HG02759 (cell line): ENCODE measurements around the gene EXOC4.

Experiments used
- ATAC-seq: cut with Tn5 transposase; IDR thresholded peaks from one replicate; pipeline ENCODE4 v1.9.1; 2021; ENCODE audit warnings: mild to moderate bottlenecking, moderate library complexity; ENCODE audit not compliant: unreplicated experiment

EXOC4 gene

DNA sequence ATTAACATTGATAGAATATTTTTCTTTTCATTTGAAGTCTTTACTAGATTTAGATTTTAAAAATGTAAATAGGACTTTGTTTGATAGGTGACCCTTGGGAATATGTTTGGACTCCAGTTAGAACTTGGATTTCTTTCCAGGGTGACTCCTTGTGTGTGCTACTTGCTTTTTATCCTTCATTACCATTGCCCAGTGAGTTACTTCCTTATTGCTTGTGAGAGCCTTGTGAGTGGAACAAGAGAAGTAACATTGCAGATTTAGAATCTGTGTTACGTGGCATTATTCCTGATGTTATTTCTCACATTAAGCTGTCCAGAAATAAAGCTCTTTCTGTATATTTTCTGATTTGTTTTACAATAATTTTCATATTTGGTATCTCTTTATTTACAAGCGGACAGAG is 746.3 kb downstream of the EXOC4 start:
- no peak for ATAC-seq

DNA sequence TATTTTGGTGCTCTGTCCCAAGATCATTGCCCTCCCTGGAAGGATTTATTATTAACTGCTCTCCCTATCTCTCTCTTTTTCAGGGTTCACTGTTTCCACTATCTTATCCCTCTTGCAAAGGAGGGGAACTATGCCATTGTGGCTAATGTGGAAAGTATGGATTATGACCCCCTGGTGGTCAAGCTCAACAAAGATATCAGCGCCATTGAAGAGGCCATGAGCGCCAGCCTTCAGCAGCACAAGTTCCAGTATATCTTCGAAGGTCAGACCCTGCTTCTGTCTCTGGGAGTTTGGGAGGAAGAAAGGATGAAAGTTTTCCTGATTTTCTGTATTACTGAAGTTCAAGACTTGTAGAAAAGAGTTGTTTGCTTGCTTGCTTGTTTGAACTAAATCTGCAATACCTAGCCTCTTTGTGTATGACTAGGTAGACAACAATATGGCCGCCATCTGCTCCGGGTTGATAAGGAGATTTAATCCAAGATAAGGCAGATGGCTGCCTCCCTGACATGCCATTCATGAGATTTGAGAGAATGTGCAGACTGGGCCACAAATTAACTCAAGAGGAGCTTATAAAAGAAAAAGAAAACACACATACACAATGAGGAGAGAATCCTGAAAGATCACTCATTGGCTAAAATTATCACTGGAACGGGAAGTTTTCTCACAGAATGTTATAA is 752.1 kb downstream of the EXOC4 start:
- ATAC-seq, result no peak

DNA sequence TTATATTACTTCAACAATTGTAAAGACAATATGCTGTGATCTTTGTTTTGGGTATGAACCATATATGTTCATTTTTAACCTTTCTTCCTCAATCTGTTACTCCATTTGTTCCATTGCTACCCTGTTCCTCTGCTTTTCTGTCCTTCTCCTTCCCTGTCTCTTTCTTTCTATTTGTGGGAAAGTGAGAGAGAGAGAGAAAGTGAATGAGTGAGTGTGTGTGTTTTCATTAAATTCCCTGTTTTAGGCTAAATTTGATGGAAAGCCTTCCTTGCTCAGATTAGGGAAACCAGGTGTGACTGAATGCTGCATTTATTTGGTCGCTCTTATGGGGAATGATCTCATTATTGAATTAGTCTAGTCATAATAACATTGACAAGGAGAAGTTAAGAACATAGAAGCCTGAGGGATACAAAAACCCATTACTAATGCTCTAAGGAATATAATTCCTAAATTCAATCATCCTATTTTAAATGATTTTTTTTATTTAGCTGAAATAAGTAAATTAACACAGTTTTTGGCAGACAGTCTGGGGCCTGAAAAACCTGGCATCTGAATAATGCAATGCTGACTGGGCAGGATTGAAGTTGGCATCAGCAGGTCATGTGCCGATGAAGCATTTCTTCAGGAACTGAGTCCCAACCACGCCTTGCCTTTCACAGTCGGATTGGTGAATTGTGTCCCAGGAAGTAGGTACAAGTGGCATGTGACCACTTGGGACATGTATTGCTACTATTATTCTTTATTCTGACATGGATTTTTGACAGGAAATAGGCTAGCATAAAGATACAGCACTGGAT is 756.6 kb downstream of the EXOC4 start:
- no peak for ATAC-seq

DNA sequence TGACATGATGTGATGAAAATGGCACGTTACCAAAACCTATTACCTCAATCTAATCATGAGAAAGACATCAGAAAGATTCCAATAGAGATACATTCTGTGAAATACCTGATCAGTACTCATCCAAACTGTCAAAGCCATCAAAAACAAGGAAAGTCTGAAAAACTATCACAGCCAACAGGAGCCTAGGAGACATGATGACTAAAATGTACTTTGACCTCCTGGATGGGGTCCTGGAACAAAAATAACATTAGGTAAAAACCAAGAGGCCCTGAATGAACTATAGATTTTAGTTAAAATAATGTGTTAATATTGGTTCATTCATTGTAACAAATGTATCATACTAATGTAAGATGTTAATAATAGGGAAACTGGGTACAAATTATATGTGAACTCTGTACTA is 760.4 kb downstream of the EXOC4 start:
- no peak for ATAC-seq

DNA sequence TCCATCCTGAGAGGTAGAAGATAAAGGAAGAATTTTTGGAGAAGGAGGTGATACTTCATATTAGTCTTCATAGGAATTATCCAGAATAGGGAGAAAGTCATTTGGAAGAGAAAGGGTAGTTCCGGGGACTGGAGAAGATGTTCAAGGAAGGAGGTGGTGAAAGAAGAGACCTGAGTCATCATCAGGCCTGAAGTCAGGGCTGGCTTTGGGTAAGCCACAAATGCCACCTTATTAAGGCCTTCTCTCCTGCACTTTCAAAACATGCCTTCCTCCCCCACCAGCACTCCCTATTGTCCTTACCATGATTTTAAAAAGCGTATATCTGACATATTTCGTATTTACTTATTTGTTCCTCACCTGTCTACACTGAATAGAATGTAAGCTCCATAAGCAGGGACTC is 762.1 kb downstream of the EXOC4 start:
- no peak for ATAC-seq

DNA sequence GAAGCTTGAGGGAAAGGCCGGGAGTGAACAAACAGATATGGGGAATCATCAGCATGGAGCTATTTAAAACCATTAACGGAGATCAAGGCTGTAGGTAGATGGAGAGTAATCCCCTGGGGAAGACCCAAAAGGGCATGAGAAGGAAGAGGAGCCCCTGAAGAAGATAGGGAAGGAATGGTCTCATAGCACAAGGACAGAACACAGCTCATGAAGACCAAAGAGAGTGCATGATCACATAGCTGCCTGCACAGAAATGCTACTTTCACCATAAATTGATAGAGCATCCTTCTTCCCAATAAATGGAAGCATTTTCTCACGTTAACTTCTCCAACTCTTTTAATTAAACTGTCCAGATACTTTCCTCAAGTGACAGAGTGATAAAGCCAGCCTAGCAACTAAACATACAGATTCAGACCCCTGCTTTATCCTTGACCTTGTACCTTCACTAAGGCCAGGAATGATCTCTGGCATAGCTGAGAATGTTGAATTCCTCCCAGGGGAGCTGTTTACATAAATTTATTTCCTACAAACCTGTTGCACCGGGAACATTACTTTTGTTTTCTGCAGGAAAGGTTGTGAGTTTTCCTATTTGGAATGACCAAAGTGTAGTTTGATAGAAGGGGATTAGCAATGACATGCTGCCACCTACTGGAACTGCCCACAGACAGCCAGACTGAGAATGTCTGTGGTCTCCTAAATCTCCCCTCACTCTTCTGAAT is 763.5 kb downstream of the EXOC4 start:
- no peak for ATAC-seq

DNA sequence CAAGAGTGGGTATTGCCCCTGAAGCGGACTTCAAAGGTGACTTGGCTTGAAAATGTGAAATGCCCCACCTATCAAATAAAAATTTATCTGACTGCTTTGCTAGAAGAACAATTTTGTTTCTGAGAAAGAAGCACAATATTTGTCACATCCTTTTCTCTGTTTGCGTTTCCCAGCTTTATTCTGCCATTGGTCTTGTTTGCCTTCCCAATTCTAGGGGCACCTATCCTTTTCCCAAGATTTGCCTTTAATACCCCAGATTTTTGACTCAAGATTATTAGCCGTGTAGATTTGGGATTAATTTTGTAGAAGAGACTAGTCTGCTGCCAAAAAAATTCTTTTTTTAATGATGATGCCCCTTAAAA is 764.0 kb downstream of the EXOC4 start:
- no peak for ATAC-seq

DNA sequence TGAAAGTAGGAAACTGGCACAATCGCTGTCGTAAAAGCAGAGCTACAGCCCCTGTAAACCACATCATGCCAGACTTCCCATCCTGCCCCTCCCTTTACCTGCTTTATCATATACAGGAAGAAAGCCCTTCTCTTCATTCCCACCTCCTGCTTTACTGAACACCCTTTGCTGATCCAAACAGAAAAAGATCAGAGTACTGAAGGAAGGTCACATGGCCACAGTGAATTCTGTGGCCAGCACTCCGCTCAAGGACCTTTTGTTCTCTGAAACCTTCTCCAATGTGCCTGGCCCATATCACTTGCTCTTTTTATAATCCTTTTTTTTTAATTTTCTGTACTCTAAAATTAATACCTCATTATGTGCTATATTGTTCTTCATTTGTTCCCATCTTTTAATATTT is 765.4 kb downstream of the EXOC4 start:
- no peak for ATAC-seq

DNA sequence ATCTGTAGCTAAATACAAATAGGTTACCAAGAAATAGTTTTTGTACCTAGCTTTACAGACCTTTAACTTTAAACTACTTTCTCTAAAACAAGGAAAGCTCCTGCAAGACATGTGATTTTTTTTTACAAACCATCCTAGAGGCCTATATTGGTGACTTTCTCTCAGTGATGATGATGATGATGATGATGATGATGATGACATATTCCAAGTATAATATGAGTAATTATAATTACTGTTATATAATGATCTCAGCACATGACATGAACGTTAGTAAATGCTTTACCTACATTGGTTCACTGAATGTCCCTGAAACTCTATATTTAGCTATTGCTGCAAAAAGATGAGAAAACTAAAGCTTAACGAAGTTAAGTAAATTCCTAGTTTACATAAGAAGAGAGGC is 766.4 kb downstream of the EXOC4 start:
- no peak for ATAC-seq

DNA sequence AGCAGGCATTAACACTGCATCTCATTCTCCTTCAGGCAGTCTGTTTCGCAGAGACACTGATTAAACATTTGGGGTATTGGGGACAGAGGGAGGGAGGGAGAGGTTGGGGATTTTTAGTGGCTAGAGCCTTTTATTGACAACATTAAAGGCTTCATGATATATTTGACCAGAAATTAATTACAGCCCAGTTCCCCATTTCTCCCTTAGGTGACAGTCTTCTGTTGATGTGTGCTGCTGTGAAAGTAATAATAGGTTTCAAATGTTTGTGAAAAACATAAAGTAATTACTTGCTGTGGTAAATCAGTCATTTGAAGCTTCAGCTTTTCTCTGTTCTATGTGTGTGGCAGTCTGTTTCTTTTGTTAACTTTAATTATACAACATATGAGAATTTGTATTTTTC is 769.0 kb downstream of the EXOC4 start:
- ATAC-seq, result no peak

DNA sequence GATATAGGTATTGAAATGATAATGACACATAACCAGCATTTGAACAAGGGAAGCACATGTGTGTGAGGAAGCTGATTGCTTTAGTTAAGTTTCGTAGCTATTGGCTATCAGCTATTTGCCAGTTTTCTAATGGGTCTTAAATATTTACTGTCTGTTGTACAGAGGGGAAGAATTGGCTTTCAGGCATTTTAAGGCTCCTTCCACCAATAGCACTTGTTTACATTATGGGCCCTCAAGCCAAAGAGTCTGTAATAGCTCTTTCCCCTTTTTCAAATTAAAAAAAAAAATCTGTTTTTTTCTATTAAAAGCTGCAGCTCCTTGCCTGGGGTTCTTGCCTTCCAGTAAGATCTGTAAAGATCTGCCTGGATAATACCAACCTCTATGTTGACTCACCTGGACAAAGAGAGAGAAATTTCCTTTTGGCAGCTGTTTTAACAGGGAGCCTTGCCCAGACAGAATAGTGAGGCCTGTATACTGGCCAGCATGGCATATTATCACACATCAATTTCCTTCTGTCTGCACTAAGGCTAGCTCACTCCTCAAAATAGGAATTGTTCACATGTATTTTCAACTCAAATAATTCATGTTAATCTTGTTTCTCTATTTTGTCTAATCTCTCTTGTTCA is 769.5 kb downstream of the EXOC4 start:
- ATAC-seq, result no peak

DNA sequence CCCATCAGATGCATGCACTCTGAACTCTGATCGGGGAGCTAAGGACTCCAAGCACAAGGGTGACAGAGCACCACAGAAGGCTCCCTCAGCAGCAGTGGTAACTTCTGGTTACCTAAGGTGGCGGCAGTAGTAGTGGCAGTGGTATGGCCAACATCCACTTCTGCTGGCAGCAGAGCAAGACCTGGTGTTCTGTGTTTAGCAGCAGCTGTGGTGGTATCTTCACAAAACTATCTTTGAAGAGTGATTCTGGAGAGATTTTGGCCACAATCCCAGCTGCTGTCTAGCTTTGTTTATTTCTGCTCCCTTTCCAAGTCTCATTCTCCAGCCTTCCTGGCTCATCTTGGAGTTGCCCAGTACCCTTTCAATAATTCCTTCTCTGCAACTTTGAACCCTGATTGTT is 771.9 kb downstream of the EXOC4 start:
- no peak for ATAC-seq

DNA sequence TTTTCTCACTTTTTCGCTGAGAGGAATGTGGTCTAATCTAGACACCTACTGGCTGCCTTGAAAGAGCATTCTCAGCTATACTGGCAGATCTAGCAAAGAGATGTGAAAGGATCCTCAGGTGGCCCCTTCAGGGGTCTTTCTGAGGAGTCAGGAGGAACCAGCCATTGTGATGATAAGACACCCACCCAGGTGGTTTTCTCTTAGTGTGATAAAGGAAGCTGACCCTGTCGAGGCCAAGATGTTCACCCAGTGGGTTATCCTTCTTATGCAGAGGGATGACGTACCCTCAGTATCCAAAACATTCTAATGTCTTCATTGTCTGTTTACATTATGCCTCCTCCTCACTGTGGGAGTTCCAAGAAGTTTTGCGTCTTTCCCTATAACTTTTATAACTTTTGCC is 776.0 kb downstream of the EXOC4 start:
- ATAC-seq, result no peak

DNA sequence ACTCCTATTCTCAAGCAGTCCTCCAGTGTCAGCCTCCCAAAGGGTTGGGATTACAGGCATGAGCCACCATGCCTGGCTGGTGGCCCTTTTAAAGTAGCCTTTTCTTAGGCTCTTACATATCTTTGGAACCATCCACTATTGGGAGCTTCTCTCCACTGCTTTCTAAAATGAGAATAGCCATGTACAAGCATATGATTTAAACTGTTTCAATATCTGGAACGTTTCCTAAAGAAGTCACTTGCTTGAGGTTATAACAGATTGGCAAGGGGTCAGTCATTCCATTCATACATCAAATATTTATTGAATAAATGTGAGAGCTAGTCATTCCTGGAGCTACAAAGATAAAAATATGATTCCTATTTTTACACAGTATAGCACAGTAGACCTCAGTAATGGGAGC is 776.9 kb downstream of the EXOC4 start:
- no peak for ATAC-seq

DNA sequence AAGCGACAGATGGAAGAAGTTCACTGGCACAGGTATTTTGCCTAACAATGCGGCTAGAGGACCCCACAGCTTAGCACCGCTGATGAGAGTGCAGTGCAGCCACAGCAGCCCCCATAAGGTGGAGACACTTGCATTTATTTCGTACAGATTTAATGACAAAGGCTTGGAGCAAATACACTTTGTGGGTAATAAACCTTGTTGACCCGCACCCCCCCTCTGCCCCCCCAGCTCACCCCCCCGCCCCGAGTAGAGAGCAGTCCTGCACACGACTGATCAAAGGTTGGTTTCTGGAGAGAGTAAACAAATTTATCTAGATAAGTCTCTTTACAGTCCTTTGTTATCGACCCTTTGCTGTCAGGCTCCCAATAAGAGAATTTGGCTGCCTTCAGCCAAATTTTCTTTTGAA is 777.6 kb downstream of the EXOC4 start:
- ATAC-seq, result no peak

DNA sequence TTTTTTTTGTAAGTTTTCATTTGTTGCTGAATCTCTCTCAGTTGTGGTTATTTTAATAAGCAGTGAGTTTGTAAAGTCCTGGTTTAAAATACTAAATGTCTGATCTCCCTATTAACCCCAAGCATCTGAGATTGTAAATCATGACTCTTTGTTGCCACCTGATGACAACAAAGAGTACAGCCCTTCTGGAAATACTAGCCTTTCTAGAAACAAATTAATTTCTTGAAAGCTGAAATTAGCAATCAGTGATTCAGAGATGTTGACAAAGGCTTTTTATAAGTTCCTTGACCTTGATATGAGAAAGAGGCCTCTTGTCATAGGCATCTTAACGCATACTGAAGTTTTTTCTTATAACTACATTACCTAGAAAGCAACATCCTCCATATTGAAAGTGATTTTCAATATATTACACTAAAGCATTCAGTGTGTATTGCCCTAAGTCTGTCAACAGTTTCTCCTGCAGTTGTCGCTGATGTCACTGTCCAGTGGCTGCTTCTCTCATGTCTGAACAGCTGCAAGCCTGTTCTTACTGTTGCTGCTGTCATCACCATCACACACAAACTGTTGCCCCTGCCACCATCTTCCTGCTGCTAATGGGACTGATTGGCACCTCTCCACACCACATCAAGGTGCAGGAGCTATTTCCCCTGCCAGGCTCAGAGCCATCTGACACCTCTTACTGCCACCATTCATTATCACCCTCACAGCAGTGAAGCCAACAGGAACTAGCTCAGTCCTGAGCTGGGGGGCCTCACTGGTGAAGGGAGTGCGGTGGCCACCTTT is 779.1 kb downstream of the EXOC4 start:
- ATAC-seq, result no peak

DNA sequence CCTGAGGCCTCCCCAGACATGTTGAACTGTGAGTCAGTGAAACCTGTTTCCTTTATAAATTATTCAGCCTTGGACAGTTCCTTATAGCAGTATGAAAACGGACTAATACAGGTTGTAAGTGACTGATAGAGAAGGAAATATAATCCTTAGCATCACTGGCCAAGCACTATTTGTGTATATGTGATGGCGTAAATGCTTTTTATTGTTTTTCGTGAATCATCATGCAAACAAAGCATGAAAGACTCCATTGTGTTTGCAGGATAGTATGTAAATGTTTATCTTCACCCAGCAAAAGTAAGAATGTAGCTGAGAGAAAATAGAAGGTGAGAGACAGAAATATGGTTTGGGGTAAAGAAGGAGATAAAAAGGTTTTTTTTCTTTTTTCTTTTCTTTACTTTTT is 781.8 kb downstream of the EXOC4 start:
- no peak for ATAC-seq

DNA sequence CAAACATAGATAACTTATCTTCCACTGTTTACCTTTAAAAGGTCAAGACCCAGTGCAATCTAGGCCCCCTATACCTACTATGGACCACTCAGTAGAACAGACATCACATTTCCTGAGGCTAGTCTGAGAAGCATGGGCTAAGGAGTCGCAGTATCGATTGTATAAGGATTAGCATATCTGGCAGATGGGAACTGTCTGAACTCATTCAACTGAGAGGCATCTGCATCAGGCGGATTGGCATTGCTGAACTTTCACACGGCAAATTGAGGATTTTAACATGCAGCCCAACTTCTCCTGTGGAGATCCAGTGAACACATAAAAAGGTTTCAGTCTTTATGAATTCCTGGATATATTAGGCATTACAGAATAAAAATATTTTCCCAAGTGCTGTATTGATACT is 785.1 kb downstream of the EXOC4 start:
- no peak for ATAC-seq

DNA sequence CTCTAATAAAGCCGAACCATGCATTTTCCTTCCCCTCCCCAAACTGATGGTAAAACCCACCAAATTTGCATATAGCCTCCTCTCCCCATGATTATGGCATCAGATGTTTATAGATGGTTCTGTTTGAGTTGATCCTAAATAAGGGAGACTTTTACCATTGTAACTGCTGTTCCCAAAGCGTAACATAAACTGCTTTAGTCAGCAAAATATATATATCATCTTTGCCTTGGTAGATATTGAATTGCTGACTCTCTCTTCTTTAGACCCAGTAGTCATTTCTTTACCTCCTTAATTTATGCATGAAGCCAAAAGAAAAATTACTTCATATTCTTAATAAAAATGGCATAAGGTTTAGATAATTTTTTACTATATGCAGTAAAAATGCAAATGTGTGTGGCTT is 788.1 kb downstream of the EXOC4 start:
- no peak for ATAC-seq

DNA sequence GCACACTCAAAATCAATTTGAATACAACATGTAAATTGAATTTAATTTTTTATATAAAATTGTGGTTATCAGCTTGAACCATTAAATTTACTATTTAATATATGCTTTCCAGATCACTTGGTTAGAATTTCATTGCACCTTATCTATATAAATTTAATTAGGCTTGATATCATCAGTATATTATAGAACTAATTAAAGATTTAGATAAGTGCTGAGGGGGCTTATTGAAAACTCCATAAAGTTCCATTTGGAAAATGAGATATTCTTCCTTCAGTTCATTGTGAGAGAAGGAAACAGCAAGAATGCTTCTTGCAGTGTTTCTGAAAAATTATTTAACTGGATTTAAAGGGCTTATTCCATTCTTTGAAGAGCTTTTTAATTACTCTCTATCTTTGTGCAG is 788.6 kb downstream of the EXOC4 start:
- ATAC-seq, result no peak

DNA sequence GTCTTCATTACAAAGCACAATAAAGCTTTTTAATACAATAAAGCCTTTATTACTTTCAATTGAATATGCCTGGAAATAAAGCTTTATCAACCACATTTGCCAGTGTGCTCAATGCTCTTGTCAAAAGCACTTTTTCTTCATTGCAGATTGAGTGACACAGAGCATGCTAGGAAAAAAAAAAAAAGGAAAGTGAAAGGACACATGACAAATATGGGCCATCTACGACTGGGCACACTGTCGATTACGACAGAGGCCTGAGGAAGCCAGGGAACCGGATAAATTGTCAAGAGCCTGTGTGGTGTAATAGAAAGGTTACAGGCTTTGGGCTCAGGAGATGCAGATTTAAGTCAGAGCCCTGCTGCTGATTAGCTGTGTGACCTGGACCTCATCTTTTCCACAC is 789.4 kb downstream of the EXOC4 start:
- ATAC-seq, result no peak
